ENCODE measurements around the gene CCDC13. TPM values are rescaled to one million over a fixed set of nuclear protein-coding genes. Genes with fewer than 3 reads are reported as not detected.

Gene CCDC13
- total RNA-seq, 1 donor from 2014 or later, result not detected

DNA sequence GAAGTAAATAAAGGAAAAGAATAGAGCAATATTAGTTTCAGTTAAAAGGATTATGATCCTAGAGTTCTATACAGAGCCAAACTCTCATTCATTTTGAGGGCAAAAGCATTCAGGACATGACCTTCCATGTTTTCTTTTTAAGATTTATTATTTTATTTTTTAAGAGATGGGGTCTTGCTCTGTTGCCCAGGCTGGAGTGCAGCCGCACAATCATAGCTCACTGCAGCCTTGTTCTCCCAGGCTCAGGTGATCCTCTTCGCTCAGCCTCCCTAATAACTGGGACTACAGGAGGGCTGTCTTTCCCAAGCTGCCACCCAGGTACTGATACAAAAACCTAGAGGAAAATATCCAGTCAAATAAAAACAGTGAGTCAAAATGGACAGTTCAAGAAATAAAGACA lies 13.6 kb upstream of the CCDC13 start:
- Histone ChIP-seq H3F3A (ENCODE audit: low read depth) (peaks cover 17% of the 10 kb centered on the region), H3K36me3 (peaks cover 26% of the 10 kb centered on the region), H3K9me3 (ENCODE audit: low read depth) (no peaks in the 10 kb centered on the region), H3K79me2 (ENCODE audit: low read depth) (peaks cover 52% of the 10 kb centered on the region), H4K20me1 (ENCODE audit: low read depth) (peaks cover 5% of the 10 kb centered on the region), H3K4me1 (no peaks in the 10 kb centered on the region), H3K9ac (no peak overlapping the region), H3K4me3 (no peak overlapping the region), H2AFZ (replicated peaks) (no peak overlapping the region), H3K27ac (no peak overlapping the region), H3K4me2 (no peak overlapping the region), H3K27me3 (no peaks in the 10 kb centered on the region)
- no peaks in the 10 kb centered on the region for H3K27me3 Mint-ChIP-seq (ENCODE audit: insufficient read depth, low read depth)
- TF ChIP-seq CTCF (IDR thresholded peaks at IDR 0.05) (no peak), EZH2 (IDR thresholded peaks at IDR 0.05) (no peak), EZH2phosphoT487 (IDR thresholded peaks at IDR 0.05) (no peak)
- no peaks in the 10 kb centered on the region for H3K4me1 Mint-ChIP-seq
- H3K36me3 Mint-ChIP-seq, result peaks cover 15% of the 10 kb centered on the region
- no peaks in the 10 kb centered on the region for H3K9me3 Mint-ChIP-seq
- no peak overlapping the region for H3K27ac Mint-ChIP-seq
- H3K4me3 Mint-ChIP-seq, result no peak overlapping the region
- no peak for DNase-seq (ENCODE audit: low spot score)

- no peak overlapping the region for H3K27ac ChIP-seq
- Mint-ChIP-seq H3K27ac (no peak overlapping the region), H3K9me3 (no peaks in the 10 kb centered on the region), H3K36me3 (peaks cover 15% of the 10 kb centered on the region), H3K4me3 (no peak overlapping the region), H3K4me1 (no peaks in the 10 kb centered on the region), H3K27me3 (ENCODE audit: insufficient read depth, low read depth) (no peaks in the 10 kb centered on the region)
- DNase-seq (ENCODE audit: low spot score), result no peak
- no peaks in the 10 kb centered on the region for H3K4me1 ChIP-seq
- H3K4me2 ChIP-seq, result no peak overlapping the region
- no peak overlapping the region for H3K9ac ChIP-seq
- H2AFZ ChIP-seq (replicated peaks), result no peak overlapping the region
- peaks cover 22% of the 10 kb centered on the region for H3F3A ChIP-seq (ENCODE audit: low read depth)
- no peaks in the 10 kb centered on the region for H3K9me3 ChIP-seq (ENCODE audit: low read depth)
- H3K79me2 ChIP-seq (ENCODE audit: low read depth), result peaks cover 49% of the 10 kb centered on the region
- H3K36me3 ChIP-seq, result peaks cover 26% of the 10 kb centered on the region
- TF ChIP-seq EZH2phosphoT487 (IDR thresholded peaks at IDR 0.05) (no peak), CTCF (IDR thresholded peaks at IDR 0.05) (no peak), EZH2 (IDR thresholded peaks at IDR 0.05) (no peak)
- H4K20me1 ChIP-seq (ENCODE audit: low read depth), result peaks cover 6% of the 10 kb centered on the region
- no peak overlapping the region for H3K4me3 ChIP-seq
- H3K27me3 ChIP-seq, result no peaks in the 10 kb centered on the region
Observed at GRCh38 chr3:42786212-42786611, 13.2 kb upstream of the CCDC13 start.

- Histone ChIP-seq H3K9ac (no peak overlapping the region), H3F3A (ENCODE audit: low read depth) (peaks cover 21% of the 10 kb centered on the region), H3K36me3 (peaks cover 13% of the 10 kb centered on the region), H3K27me3 (no peaks in the 10 kb centered on the region), H3K4me3 (no peak overlapping the region), H3K4me2 (no peak overlapping the region), H3K4me1 (no peaks in the 10 kb centered on the region), H3K27ac (peak overlapping the region; percentile 35), H3K79me2 (ENCODE audit: low read depth) (peaks cover 3% of the 10 kb centered on the region), H2AFZ (replicated peaks) (no peak overlapping the region), H3K9me3 (ENCODE audit: low read depth) (no peaks in the 10 kb centered on the region), H4K20me1 (ENCODE audit: low read depth) (peaks cover 7% of the 10 kb centered on the region)
- peak; percentile 78 for DNase-seq (ENCODE audit: low spot score)
- no peak overlapping the region for H3K4me3 Mint-ChIP-seq
- no peaks in the 10 kb centered on the region for H3K27me3 Mint-ChIP-seq (ENCODE audit: insufficient read depth, low read depth)
- no peaks in the 10 kb centered on the region for H3K4me1 Mint-ChIP-seq
- H3K36me3 Mint-ChIP-seq, result peaks cover 8% of the 10 kb centered on the region
- H3K9me3 Mint-ChIP-seq, result no peaks in the 10 kb centered on the region
- no peak overlapping the region for H3K27ac Mint-ChIP-seq
- peak; percentile 78 for TF ChIP-seq CTCF (IDR thresholded peaks at IDR 0.05)
- TF ChIP-seq EZH2 (IDR thresholded peaks at IDR 0.05), result no peak
- TF ChIP-seq EZH2phosphoT487 (IDR thresholded peaks at IDR 0.05), result no peak
Observed at GRCh38 chr3:42780892-42781700, 8.0 kb upstream of the CCDC13 start.

Measured in neural progenitor cell (in vitro differentiated cells).